Right ventricle myocardium inferior (tissue), 1 donor: ENCODE data around the gene HSP90AA1. TPM values are rescaled to one million over a fixed set of nuclear protein-coding genes. Genes with fewer than 3 reads are reported as not detected.
A peak's percentile ranks its signal among the peaks of the same experiment; 100 is the strongest.
"Not testable (repeated sequence)": the region's sequence is repeated elsewhere in the genome, so short reads cannot be mapped to it uniquely, and the experiment has no call there.

ENCODE experiments used
- ATAC-seq: fragments of 200-7000 bp; cut with Tn5 transposase; one replicate; pipeline ENCODE4 v1.9.1; 2020; ENCODE audit warnings: mild to moderate bottlenecking, moderate library complexity
- DNase-seq: peaks from one replicate; pipeline ENCODE4 v3.0.0; 2021; ENCODE audit errors: missing footprints
- intact Hi-C: fragments of 100-400 bp; cut with DNase I; formaldehyde crosslinking; loops from one replicate; pipeline ENCODE4 v1.11.0; 2022
- total RNA-seq: library from RNA; stranded (reverse); fragmentation: NEBNext Ultra II Directional; extraction: Animal tissue kit (Norgen Biotek cat#: 25700); gene quantifications from one replicate; pipeline ENCODE4 v1.2.1, GENCODE V29; 2021
- donor health status: DM: no; HTN: yes; CAD: no; lungs with severe emphysema.

HSP90AA1 gene
- total RNA-seq, 1 donor from 2014 or later = 484 TPM

GRCh38 chr14:102079700-102079979, 7.2 kb downstream of the HSP90AA1 start:
- intact Hi-C loops = no loop called here
- ATAC-seq (no peak), DNase-seq (no peak)

DNA sequence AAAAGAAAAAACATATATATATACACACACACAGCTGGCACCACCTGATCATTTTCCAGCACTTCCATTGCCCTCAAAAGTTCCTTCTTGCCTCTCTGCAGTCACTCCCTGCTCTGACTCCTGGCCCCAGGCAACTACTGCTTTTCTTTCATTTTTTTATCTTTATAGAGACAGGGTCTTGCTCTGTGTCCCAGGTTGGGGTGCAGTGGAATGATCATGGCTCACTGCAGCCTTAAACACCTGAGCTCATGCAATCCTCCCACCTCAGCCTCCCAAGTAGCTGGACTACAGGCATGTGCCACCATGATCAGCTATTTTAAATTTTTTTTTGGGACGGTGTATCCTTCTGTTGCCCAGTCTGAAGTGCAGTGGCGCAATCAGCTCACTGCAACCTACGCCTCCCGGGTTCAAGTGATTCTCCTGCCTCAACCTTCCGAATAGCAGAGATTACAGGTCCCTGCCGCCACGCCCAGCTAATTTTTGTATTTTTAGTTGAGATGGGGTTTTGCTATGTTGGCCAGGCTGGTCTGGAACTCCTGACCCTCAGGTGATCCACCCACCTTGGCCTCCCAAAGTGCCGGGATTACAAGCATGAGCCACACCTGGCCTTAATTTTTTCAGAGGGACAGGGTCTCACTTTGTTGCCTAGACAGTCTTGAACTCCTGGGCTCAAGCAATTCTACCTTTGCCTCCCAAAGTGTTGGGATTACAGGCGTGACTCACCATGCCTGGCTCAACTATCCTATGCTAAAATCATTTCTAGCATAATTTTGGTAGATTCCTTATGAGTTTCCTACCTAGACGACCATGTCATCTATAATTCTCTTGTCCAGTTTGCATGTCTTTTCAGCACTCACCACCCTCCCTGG, 7.8 kb downstream of the HSP90AA1 start:
- ATAC-seq (no peak), DNase-seq (no peak)
- intact Hi-C loops = no loop called here

- DNase-seq, intact Hi-C loops, ATAC-seq: not testable (repeated sequence)
These were observed 8.5 kb downstream of the HSP90AA1 start for GRCh38 chr14:102078361-102078791.

DNA sequence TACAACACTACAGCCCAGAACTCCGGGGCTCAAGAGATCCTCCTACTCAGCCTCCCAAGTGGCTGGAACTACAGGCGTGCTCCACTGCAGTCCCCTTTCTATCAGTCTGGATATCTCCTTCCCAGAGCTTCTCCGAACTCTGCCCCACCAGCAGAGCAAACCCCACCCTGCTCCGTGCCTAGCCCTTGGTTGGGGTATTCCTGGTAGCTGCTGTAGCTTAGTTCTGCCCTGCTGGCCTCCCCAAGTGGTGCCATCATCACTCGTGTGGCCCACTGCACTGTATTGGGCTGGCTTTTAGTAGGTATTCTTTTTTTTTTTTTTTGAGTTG, 9.5 kb downstream of the HSP90AA1 start:
- ATAC-seq (no peak), DNase-seq (no peak)
- intact Hi-C loops = no loop called here

DNA sequence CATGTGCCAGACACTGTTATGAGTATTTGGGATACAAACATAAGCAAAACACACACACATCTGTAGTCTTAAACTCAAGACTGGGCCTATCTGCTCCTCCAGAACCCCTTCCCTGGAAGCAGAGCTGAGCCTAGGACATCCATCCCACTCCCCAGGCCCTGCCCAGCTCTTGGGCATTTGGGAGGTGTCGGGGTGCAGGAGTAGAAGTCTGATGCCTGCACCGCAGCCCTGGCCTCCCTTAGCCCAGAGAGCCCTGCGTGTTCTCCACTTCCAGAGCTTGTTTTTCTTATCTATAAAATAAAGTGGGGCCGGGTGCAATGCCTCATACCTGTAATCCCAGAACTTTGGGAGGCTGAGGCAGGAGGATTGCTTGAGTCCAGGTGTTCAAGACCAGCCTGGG, 11.7 kb downstream of the HSP90AA1 start:
- DNase-seq (no peak), ATAC-seq (no peak)
- intact Hi-C loops = no loop called here

DNA sequence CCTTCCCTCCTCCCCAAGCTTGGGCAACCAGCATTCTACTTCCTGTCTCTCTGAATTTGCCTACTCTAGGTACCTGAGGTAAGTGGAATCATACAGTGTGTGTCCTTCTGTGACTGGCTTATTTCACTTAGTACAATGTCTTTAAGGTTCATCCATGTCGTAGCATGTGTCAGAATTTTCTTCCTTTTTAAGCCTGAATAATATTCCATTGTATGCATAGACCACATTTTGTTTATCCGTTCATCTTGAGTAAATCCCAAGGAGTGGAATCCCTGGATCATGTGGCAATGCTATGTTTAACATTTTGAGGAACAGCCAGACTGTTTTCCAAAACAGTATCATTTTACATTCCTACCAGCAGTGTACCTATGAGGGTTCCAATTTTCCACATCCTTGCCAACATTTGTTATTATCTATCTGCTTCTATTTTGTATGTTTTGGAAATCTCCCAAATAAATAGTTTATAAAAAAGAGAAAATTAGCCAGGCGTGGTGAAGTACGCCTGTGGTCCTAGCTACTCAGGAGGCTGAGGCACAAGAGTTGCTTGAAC, 12.4 kb downstream of the HSP90AA1 start:
- intact Hi-C loops = no loop called here
- no peak for DNase-seq
- ATAC-seq = no peak

DNA sequence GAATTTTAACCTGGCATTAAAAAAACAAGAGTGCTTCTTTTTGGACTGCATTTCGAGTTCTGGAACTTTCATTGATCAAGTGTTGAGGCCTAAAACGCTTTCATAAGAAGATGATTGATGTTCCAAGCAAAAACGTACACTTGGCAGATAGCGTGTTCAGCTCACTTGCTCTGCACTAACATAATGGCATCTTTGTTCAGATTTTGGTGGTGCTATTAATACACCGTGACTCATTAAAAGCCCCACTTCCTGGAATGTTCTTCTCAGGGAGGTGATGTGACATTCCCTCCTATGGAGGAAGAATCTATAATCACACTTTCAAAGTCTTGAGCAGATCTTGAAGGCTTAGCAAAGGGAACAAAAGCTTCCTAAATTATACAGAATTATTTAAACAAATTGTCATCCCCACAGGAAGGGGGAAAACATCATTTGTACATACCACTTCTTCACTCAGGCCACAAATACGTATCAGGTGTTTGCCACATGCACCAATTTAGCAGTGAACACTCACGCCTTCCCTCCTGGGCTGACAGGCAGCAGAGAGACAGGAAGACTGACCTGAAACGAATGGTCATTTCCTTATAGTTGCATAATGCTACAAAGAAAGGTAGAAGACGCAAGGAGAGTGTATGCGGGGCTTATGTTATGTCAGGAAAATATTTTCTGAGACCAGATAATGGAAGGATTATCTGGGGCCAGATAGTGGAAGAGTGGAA, 15.4 kb downstream of the HSP90AA1 start:
- intact Hi-C loops = no loop called here
- no peak for DNase-seq
- ATAC-seq = no peak

DNA sequence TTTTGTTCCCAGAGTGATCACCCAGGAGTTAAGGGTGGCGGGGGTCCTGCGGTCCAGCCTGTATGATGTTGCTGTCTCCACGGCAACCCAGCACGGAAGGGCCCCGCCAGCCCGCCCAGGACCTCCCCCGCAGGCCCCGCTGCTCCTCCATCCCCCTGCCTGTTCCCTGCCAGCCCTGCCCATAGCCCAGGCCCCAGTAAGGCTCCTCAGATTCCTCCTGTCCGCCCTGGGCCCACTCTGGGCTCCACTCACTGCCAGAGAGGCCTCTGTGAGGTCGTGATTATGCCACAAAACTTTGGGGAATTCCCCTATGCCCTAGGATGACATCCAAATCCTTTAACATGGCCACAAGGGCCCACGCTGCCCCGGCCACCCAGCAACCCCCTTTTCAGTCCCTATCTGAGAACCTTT, 20.8 kb downstream of the HSP90AA1 start:
- DNase-seq (no peak), ATAC-seq (no peak)
- intact Hi-C loops = no loop called here

DNA sequence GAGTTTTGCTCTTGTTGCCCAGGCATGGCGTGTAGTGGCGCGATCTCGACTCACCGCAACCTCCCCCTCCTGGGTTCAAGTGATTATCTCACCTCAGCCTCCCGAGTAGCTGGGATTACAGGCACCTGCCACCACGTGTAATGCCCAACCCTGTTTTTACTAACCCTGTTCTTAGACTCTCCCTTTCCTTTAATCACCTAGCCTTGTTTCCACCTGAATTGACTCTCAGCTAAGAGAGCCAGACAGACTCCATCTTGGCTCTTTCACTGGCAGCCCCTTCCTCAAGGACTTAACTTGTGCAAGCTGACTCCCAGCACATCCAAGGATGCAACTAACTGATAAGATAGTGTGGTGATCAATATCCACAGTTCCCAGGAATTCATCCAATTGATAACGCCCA, 22.3 kb downstream of the HSP90AA1 start:
- DNase-seq, ATAC-seq, intact Hi-C loops: not testable (repeated sequence)

DNA sequence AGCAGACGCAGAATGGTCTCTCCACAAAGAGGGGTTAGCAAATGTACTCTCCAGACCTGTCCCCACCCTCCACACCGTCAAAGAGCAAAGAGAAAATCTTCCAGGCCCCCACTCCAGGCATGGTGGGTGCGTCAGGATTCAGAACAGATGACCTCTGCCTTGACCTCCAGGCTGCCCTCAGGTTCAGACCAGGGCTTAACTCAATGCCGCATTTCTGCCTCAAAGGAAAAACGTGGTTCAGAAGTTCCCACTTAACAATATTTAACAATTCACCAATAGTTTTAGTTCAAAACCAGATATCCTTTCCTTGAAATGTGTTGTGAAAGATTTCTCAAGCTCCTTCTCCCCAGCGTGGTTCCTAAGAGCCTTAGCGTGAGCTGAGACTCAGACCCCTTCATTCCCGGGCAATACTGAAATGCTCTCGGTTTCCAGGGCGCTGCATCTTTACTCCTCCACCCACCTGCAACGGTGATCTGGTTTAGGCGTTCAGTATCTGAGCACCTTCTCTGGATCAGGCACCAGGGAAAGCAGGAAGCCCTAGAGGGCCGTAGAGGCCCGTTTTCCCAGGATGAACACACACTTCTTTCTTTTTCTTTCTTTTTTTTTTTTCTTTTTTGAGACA, 22.9 kb downstream of the HSP90AA1 start:
- intact Hi-C loops = loop anchor here (2.0 kb wide), 1 partner anchor 33 kb away; no protein-coding TSS in a partner anchor
- ATAC-seq = no peak

DNA sequence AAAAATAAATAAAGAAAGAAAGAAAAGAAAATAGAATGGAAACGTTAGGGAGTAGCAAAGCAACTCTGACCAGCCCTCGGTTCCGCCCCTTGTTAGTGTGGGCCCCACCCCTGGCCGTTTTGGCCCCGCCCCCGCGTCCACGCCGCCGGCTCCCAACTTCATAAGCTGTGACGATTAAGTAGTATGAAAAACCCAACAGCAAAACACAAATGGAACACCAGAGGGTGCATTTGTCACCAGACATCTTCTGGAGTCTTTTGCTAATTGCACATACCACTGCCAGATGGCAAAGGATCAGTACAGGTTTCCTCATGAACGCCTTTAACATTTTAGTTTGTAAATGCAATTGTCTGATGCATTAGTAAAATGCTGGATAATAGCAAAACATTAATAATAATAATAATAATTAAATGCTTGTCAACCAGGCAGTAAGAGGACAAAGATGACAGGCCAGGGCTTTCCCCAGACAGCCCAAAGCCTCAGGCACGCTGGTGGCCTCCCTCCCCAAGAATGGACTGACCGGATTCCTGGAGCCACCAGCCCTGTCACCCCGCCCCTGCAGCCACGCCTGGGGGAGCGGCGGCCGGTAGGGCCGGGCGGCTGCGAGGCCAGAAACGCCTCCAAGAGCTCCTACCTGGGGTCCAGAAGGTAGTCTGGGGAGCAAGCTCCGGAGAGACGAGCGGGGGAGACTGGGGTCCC, 23.6 kb downstream of the HSP90AA1 start:
- ATAC-seq = peak; percentile 94
- peak; percentile 90 for DNase-seq
- intact Hi-C loops = loop anchor here (2.0 kb wide), 1 partner anchor 34 kb away; no protein-coding TSS in a partner anchor

More for the DNA sequence above, 22.9 kb downstream of the HSP90AA1 start:
- DNase-seq = no peak

GRCh38 chr14:102058961-102059360, 27.9 kb downstream of the HSP90AA1 start:
- intact Hi-C loops = no loop called here
- ATAC-seq = no peak

GRCh38 chr14:102058146-102058545, 28.7 kb downstream of the HSP90AA1 start:
- intact Hi-C loops = no loop called here
- no peak for DNase-seq
- ATAC-seq = no peak

More at GRCh38 chr14:102058961-102059360, 27.9 kb downstream of the HSP90AA1 start:
- DNase-seq = no peak

GRCh38 chr14:102057480-102058114, 29.2 kb downstream of the HSP90AA1 start:
- DNase-seq (no peak), ATAC-seq (no peak)
- intact Hi-C loops = no loop called here

GRCh38 chr14:102056694-102057442, 30.0 kb downstream of the HSP90AA1 start:
- ATAC-seq (peak; percentile 24), DNase-seq (no peak)
- intact Hi-C loops = no loop called here

- no peak for DNase-seq
- intact Hi-C loops = no loop called here
- no peak for ATAC-seq
These were observed 31.5 kb downstream of the HSP90AA1 start for GRCh38 chr14:102055181-102055901.

DNA sequence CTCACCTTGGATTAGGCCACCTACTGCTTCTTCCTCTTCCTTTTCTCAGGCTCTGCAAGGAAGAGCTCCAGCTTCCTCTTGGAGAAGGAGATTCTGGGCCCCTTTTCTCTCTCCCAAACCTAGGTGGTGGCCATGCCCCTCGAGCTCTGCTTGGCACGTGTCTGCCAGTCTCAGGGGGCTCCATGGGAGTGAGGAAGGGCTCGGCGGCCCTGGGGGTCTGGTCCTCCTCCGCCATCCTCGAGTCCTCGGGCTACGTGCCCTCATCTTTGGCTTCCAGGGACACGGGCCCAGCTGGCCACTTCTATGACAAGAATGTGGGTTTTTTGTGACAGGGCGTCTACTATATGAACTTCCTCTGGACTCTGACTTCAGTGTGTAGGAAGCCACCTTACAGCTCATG, 34.3 kb downstream of the HSP90AA1 start:
- intact Hi-C loops = no loop called here
- ATAC-seq (no peak), DNase-seq (no peak)
